ENCODE measurements around the gene BMERB1.
"Not testable (repeated sequence)": the region's sequence is repeated elsewhere in the genome, so short reads cannot be mapped to it uniquely, and the experiment has no call there.

BMERB1 gene

GRCh38 chr16:15556130-15556529 lies 121.7 kb downstream of the BMERB1 start:
- no peak for DNase-seq (ENCODE audit: extremely low read depth, low read depth)
- TF ChIP-seq CTCF (IDR thresholded peaks at IDR 0.05; ENCODE audit: low read depth, low read length), result no peak

- TF ChIP-seq CTCF (IDR thresholded peaks at IDR 0.05; ENCODE audit: low read depth, low read length), result no peak
- DNase-seq (ENCODE audit: extremely low read depth, low read depth), result no peak
These were observed 122.9 kb downstream of the BMERB1 start for GRCh38 chr16:15557258-15557657.

GRCh38 chr16:15559176-15559575 lies 124.8 kb downstream of the BMERB1 start:
- TF ChIP-seq CTCF (IDR thresholded peaks at IDR 0.05; ENCODE audit: low read depth, low read length), result no peak
- DNase-seq (ENCODE audit: extremely low read depth, low read depth), result no peak

- no peak for TF ChIP-seq CTCF (IDR thresholded peaks at IDR 0.05; ENCODE audit: low read depth, low read length)
- DNase-seq (ENCODE audit: extremely low read depth, low read depth), result no peak
These were observed 130.4 kb downstream of the BMERB1 start for GRCh38 chr16:15564604-15565339.

GRCh38 chr16:15566095-15566494 lies 131.7 kb downstream of the BMERB1 start:
- no peak for DNase-seq (ENCODE audit: extremely low read depth, low read depth)
- TF ChIP-seq CTCF (IDR thresholded peaks at IDR 0.05; ENCODE audit: low read depth, low read length), result no peak

GRCh38 chr16:15567823-15568222 lies 133.4 kb downstream of the BMERB1 start:
- TF ChIP-seq CTCF (IDR thresholded peaks at IDR 0.05; ENCODE audit: low read depth, low read length), result no peak
- DNase-seq (ENCODE audit: extremely low read depth, low read depth), result no peak

- DNase-seq (ENCODE audit: extremely low read depth, low read depth), result not testable (repeated sequence)
These were observed 136.3 kb downstream of the BMERB1 start for GRCh38 chr16:15570666-15571065.

- TF ChIP-seq CTCF (IDR thresholded peaks at IDR 0.05; ENCODE audit: low read depth, low read length), result no peak
- DNase-seq (ENCODE audit: extremely low read depth, low read depth), result no peak
These were observed 137.2 kb downstream of the BMERB1 start for GRCh38 chr16:15571557-15571956.
